Pancreas (tissue), 10 donors: ENCODE measurements around the gene PPM1H. TPM values are rescaled to one million over a fixed set of nuclear protein-coding genes. Genes with fewer than 3 reads are reported as not detected.
"Not testable (repeated sequence)": the region's sequence is repeated elsewhere in the genome, so short reads cannot be mapped to it uniquely, and the experiment has no call there.

ENCODE experiments used
- ATAC-seq, 4 donors: fragments of 200-7000 bp; cut with Tn5 transposase; one replicate each; pipeline versions ENCODE4 v1.8.0 to v1.9.1; 2020; ENCODE audit warnings: mild to moderate bottlenecking in 4 of 4, moderate library complexity in 4 of 4
- DNase-seq, 6 donors: peaks; one replicate each; pipeline ENCODE4 v3.0.0-alpha.2; 2020
- FAIRE-seq: peaks from 2 replicates; lab custom pipeline; 2012; peaks lifted over from hg19 to GRCh38; lab: Jason Lieb, UNC
- H3K27ac ChIP-seq, 4 donors: fragments of 200-600 bp; sonication (generic); 1 replicate in 3 of 4; 2 replicates in 1 of 4; pipeline versions ENCODE4 v1.5.0 to v1.8.0; 2020
- H3K27me3 ChIP-seq, 4 donors: fragments of 200-600 bp; one replicate each; pipeline ENCODE4 v1.8.0; 2021
- H3K36me3 ChIP-seq, 3 donors: fragments of 200-600 bp; sonication (generic) in 1 of 3; one replicate each; pipeline versions ENCODE4 v1.5.0 to v1.8.0; 2020 to 2021
- H3K4me1 ChIP-seq, 3 donors: fragments of 200-600 bp; one replicate each; pipeline ENCODE4 v1.8.0; 2021
- H3K4me3 ChIP-seq, 4 donors: fragments of 200-600 bp; sonication (generic) in 2 of 4; one replicate each; pipeline versions ENCODE4 v1.5.0 to v1.8.0; 2020 to 2021
- H3K9me3 ChIP-seq, 4 donors: fragments of 200-600 bp; one replicate each; pipeline ENCODE4 v1.8.0; 2021
- WGBS, 2 donors: extraction: QIAGEN DNeasy Blood & Tissue Kit; methylation state at CpG; one replicate each; pipeline ENCODE4 v1.1.7; 2013; 5-methylcytosine and 5-hydroxymethylcytosine counted together
- intact Hi-C, 3 donors: fragments of 100-400 bp; cut with DNase I; formaldehyde crosslinking; loops; one replicate each; pipeline versions ENCODE4 v1.11.1 to v1.14.2; 2022
- polyA plus RNA-seq, 2 donors: library from polyadenylated mRNA; stranded (reverse); fragments of 200-250 nt; gene quantifications; one replicate each; pipeline ENCODE4 v1.2.3, GENCODE V29; 2013
- total RNA-seq, 6 donors: library from RNA; stranded (reverse); fragmentation: NEBNext Ultra II Directional in 4 of 6; extraction: Animal tissue kit (Norgen Biotek cat#: 25700) in 4 of 6; gene quantifications; one replicate each; pipeline versions ENCODE4 v1.2.1 to v1.2.4, GENCODE V29; 2021 to 2023
- TF ChIP-seq, protein P1 (sequence below), 4 donors: fragments of 200-600 bp; sonication (generic) in 3 of 4; IDR thresholded peaks; one replicate each; pipeline versions ENCODE4 v1.5.0 to v1.8.0; 2021; ENCODE audit warnings: antibody characterized with exemption in 4 of 4
- donor health status: healthy with polysubstance abuse.
- donor health status: DM: no; HTN: no; CAD: no; lungs with moderate emphysema.
- donor health status: DM: no; HTN: no; CAD: no.
- donor health status: control.
- donor health status: control.
- donor health status: Bipolar disorder and iron deficiency.
- donor health status: DM: yes; HTN: yes; CAD: no.
- donor health status: DM: no; HTN: no; CAD: no.
- donor health status: DM: no; HTN: no; CAD: no.
- donor health status: DM: yes; HTN: yes; CAD: no.

The PPM1H gene
- total and polyA plus RNA-seq, 8 donors = 1.7 to 12.9 (median 5.8) TPM

DNA sequence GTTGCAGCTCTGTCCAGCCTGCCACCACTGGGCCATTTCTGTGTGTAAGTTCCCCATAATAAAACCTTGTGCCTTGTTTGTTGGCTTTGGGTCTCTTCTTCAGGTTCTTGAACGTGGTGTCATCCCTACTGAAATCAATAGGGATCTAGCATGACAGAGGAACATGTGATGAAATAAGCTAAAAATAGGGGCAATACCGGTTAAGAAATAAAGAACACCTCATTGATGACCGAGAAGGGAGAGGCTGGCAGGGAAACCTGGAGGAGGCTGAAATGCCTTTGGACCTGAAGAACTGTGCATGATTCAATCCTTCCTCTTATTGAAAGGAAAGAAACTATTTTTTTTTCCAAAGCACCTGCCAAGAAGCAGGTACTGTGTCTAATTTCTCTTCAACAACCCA is 172.3 kb downstream of the PPM1H start:
- no peaks in the 10 kb centered on the region for H3K9me3 ChIP-seq
- WGBS, 2 donors = 91% methylated on average over 3 of the region's 3 CpGs
- intact Hi-C loops = no loop called here
- DNase-seq (no peak), FAIRE-seq (no peak), ATAC-seq (no peak)
- TF ChIP-seq, protein P1, sequence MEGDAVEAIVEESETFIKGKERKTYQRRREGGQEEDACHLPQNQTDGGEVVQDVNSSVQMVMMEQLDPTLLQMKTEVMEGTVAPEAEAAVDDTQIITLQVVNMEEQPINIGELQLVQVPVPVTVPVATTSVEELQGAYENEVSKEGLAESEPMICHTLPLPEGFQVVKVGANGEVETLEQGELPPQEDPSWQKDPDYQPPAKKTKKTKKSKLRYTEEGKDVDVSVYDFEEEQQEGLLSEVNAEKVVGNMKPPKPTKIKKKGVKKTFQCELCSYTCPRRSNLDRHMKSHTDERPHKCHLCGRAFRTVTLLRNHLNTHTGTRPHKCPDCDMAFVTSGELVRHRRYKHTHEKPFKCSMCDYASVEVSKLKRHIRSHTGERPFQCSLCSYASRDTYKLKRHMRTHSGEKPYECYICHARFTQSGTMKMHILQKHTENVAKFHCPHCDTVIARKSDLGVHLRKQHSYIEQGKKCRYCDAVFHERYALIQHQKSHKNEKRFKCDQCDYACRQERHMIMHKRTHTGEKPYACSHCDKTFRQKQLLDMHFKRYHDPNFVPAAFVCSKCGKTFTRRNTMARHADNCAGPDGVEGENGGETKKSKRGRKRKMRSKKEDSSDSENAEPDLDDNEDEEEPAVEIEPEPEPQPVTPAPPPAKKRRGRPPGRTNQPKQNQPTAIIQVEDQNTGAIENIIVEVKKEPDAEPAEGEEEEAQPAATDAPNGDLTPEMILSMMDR (IDR thresholded peaks at IDR 0.05) = no peak
- H3K27ac ChIP-seq = no peak overlapping the region
- peaks cover 0 to 9% (median 4%) of the 10 kb centered on the region in 3 donors for H3K4me1 ChIP-seq
- H3K27me3 ChIP-seq = no peaks in the 10 kb centered on the region
- H3K4me3 ChIP-seq = no peak overlapping the region
- no peaks in the 10 kb centered on the region for H3K36me3 ChIP-seq

DNA sequence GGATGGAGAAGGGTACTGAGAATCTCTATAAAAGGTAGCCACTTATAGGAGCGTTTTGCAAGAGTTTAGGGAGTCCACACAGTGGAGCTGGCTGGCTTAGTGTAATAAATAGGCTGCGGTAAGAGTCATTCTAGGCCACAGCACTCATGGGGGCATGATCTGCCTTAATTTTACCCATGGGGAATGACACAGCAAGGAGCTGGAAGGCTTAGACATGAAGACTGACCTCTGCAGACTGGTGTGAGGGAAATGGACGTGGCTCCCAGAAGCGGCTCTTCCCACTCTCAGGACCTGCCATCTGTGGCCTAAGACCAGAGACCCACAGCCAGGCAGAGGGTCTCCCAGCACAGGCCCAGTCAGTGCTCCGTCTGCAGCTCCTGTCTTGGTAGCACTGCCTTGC is 173.3 kb downstream of the PPM1H start:
- no peak for FAIRE-seq
- Histone ChIP-seq H3K9me3 (no peaks in the 10 kb centered on the region), H3K36me3 (no peaks in the 10 kb centered on the region), H3K27me3 (no peaks in the 10 kb centered on the region), H3K27ac (peak overlapping the region in 1 of 4 donors; percentile 3), H3K4me1 (peaks cover 0 to 9% (median 4%) of the 10 kb centered on the region in 3 donors), H3K4me3 (no peak overlapping the region)
- 90 to 91% methylated on average over 5 of the region's 5 CpGs for WGBS, 2 donors
- TF ChIP-seq, protein P1 (IDR thresholded peaks at IDR 0.05) = no peak
- peak in 3 of 4 donors; percentile 13 to 45 (median 21) for ATAC-seq
- intact Hi-C loops = no loop called here
- no peak for DNase-seq

DNA sequence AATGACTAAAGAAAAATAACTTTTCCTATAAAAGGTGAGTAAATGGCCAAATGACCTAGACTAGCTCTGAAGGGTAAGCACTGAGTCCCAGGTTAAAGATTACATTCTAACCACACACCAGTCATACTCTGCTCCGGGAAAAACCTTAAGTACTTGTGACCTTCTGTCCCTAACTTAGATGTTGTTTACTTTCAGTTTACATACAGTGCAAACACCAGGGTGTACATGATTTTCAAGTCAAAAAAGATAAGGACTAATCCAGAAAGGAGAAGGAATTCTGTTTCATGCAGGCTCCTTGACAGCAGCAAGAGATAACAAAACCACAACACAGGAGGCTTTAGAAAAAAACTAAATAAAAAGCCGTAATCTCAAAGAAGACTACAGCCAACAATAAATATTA is 174.2 kb downstream of the PPM1H start:
- WGBS, 2 donors = 8 to 10% methylated on average over 2 of the region's 2 CpGs
- no peak for FAIRE-seq
- H3K4me3 ChIP-seq = no peak overlapping the region
- H3K4me1 ChIP-seq = peaks cover 0 to 9% (median 4%) of the 10 kb centered on the region in 3 donors
- peak; percentile 65 to 95 (median 90) for ATAC-seq
- H3K9me3 ChIP-seq = no peaks in the 10 kb centered on the region
- H3K36me3 ChIP-seq = no peaks in the 10 kb centered on the region
- TF ChIP-seq, protein P1 (IDR thresholded peaks at IDR 0.05) = no peak
- intact Hi-C loops = no loop called here
- H3K27me3 ChIP-seq = no peaks in the 10 kb centered on the region
- no peak for DNase-seq
- peak overlapping the region in 2 of 4 donors; percentile 3 to 45 for H3K27ac ChIP-seq

DNA sequence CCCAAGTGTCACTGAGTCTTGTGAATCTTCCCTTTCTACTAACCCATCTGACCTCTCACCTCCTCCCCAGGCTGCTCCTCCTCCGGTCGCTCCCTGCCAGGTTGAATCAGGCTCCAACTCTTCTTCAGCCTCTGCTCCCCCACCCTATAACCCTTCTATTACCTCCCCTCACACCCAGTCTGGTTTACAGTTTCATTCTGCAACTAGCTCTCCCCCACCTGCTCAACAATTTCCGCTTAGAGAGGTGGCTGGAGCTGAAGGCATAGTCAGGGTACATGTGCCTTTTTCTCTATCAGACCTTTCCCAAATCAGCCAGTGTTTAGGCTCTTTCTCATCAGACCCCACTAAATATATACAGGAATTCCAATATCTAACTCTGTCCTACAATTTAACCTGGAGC is 174.6 kb downstream of the PPM1H start:
- ATAC-seq, H3K4me1 ChIP-seq, H3K4me3 ChIP-seq, FAIRE-seq, H3K36me3 ChIP-seq, H3K9me3 ChIP-seq, intact Hi-C loops, H3K27me3 ChIP-seq, DNase-seq: not testable (repeated sequence)
- peak overlapping the region in 2 of 4 donors; percentile 3 to 45 for H3K27ac ChIP-seq
- WGBS, 2 donors = 45 to 63% methylated on average over 3 of the region's 3 CpGs

DNA sequence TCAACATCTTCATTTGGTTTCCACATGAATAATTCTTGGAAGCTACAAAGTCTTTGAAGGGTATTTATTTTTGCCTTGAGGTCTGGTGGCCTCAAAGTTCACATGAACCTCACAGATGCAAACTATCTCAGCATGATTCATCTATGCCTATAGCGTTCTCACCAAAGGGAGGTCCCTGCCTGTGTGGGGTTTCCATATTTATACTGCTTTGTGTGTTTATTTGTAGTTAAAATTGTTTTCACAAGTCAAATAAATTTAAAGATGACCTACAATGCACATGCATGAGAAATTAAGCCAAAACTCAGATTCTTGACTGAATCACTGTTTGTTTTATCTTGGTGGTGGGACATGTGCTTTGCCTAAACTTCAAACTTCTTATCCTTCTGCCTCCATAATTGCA is 176.7 kb downstream of the PPM1H start:
- WGBS, 2 donors = 88 to 97% methylated on average over 1 of the region's 1 CpG

More for the DNA sequence above, 176.7 kb downstream of the PPM1H start:
- no peak overlapping the region for H3K27ac ChIP-seq
- H3K4me1 ChIP-seq = peaks cover 0 to 9% (median 4%) of the 10 kb centered on the region in 3 donors
- no peaks in the 10 kb centered on the region for H3K9me3 ChIP-seq
- H3K4me3 ChIP-seq = no peak overlapping the region
- H3K27me3 ChIP-seq = no peaks in the 10 kb centered on the region
- FAIRE-seq (no peak), DNase-seq (no peak), ATAC-seq (no peak)
- TF ChIP-seq, protein P1 (IDR thresholded peaks at IDR 0.05) = no peak
- intact Hi-C loops = no loop called here
- H3K36me3 ChIP-seq = no peaks in the 10 kb centered on the region
